Effector memory CD8-positive, alpha-beta T cell (primary cell): ENCODE measurements around the gene ZNF385D.
"Not testable (repeated sequence)": the region's sequence is repeated elsewhere in the genome, so short reads cannot be mapped to it uniquely, and the experiment has no call there.

Source experiments
- ATAC-seq: fragments of 150-1000 bp; cut with Tn5 transposase; replicated peaks from 2 replicates; pipeline ENCODE4 v1.10.0; 2021; ENCODE audit warnings: mild to moderate bottlenecking, moderate library complexity
- DNase-seq, 3 experiments: peaks; one replicate each; pipeline ENCODE4 v3.0.0; 2021
- H3K27ac Mint-ChIP-seq, 2 donors: one replicate each; pipeline ENCODE4 v1.8.0; 2022; ENCODE audit warnings: mild to moderate bottlenecking in 2 of 2, mixed read lengths in 2 of 2, moderate library complexity in 2 of 2
- H3K27me3 Mint-ChIP-seq, 2 donors: one replicate each; pipeline ENCODE4 v1.8.0; 2022; ENCODE audit warnings: mixed read lengths in 2 of 2
- H3K36me3 Mint-ChIP-seq: one replicate; pipeline ENCODE4 v1.8.0; 2022; ENCODE audit warnings: mild to moderate bottlenecking, moderate library complexity, mixed read lengths; ENCODE audit not compliant: insufficient read depth
- H3K4me1 Mint-ChIP-seq, 2 donors: one replicate each; pipeline ENCODE4 v1.8.0; 2022; ENCODE audit warnings: low read depth in 2 of 2, mixed read lengths in 2 of 2
- H3K4me3 Mint-ChIP-seq, 2 donors: one replicate each; pipeline ENCODE4 v1.8.0; 2022; ENCODE audit warnings: mild to moderate bottlenecking in 2 of 2, mixed read lengths in 2 of 2, moderate library complexity in 2 of 2
- H3K9me3 Mint-ChIP-seq, 2 donors: one replicate each; pipeline ENCODE4 v1.8.0; 2022; ENCODE audit warnings: mixed read lengths in 2 of 2

ZNF385D gene

GRCh38 chr3:21490671-21491070 is 260.3 kb downstream of the ZNF385D start:
- not testable (repeated sequence) for ATAC-seq, H3K27ac Mint-ChIP-seq, H3K4me3 Mint-ChIP-seq, H3K36me3 Mint-ChIP-seq, H3K4me1 Mint-ChIP-seq, DNase-seq, H3K27me3 Mint-ChIP-seq
- peaks cover 7 to 14% of the 10 kb centered on the region in 2 donors for H3K9me3 Mint-ChIP-seq

- Mint-ChIP-seq H3K27ac (no peak overlapping the region), H3K27me3 (no peaks in the 10 kb centered on the region), H3K36me3 (peaks cover 3% of the 10 kb centered on the region), H3K9me3 (peaks cover 5 to 7% of the 10 kb centered on the region in 2 donors), H3K4me1 (no peaks in the 10 kb centered on the region), H3K4me3 (no peak overlapping the region)
- ATAC-seq (no peak), DNase-seq (no peak)
Observed at GRCh38 chr3:21487520-21487919, 263.5 kb downstream of the ZNF385D start.

- H3K4me3 Mint-ChIP-seq, DNase-seq, H3K27me3 Mint-ChIP-seq, H3K36me3 Mint-ChIP-seq, ATAC-seq, H3K27ac Mint-ChIP-seq, H3K9me3 Mint-ChIP-seq, H3K4me1 Mint-ChIP-seq: not testable (repeated sequence)
Observed at GRCh38 chr3:21486024-21486935, 264.7 kb downstream of the ZNF385D start.

- ATAC-seq (no peak), DNase-seq (no peak)
- H3K27ac Mint-ChIP-seq, result no peak overlapping the region
- peaks cover 0 to 6% of the 10 kb centered on the region in 2 donors for H3K9me3 Mint-ChIP-seq
- H3K36me3 Mint-ChIP-seq, result no peaks in the 10 kb centered on the region
- no peak overlapping the region for H3K4me3 Mint-ChIP-seq
- H3K27me3 Mint-ChIP-seq, result no peaks in the 10 kb centered on the region
- H3K4me1 Mint-ChIP-seq, result no peaks in the 10 kb centered on the region
Observed at GRCh38 chr3:21484828-21485144, 266.2 kb downstream of the ZNF385D start.

GRCh38 chr3:21484057-21484827 is 266.8 kb downstream of the ZNF385D start:
- Mint-ChIP-seq H3K4me1 (no peaks in the 10 kb centered on the region), H3K27ac (no peak overlapping the region), H3K27me3 (no peaks in the 10 kb centered on the region), H3K9me3 (peaks cover 0 to 5% of the 10 kb centered on the region in 2 donors), H3K36me3 (no peaks in the 10 kb centered on the region), H3K4me3 (no peak overlapping the region)
- DNase-seq (no peak), ATAC-seq (no peak)

- ATAC-seq (no peak), DNase-seq (no peak)
- no peak overlapping the region for H3K27ac Mint-ChIP-seq
- no peak overlapping the region for H3K4me3 Mint-ChIP-seq
- no peaks in the 10 kb centered on the region for H3K27me3 Mint-ChIP-seq
- H3K36me3 Mint-ChIP-seq, result no peaks in the 10 kb centered on the region
- peaks cover 3 to 9% of the 10 kb centered on the region in 2 donors for H3K9me3 Mint-ChIP-seq
- H3K4me1 Mint-ChIP-seq, result no peaks in the 10 kb centered on the region
Observed at GRCh38 chr3:21481991-21482390, 269.0 kb downstream of the ZNF385D start.

GRCh38 chr3:21477541-21478288 is 273.3 kb downstream of the ZNF385D start:
- DNase-seq (no peak), ATAC-seq (no peak)
- H3K4me3 Mint-ChIP-seq, result no peak overlapping the region
- peaks cover 6 to 20% of the 10 kb centered on the region in 2 donors for H3K9me3 Mint-ChIP-seq
- no peaks in the 10 kb centered on the region for H3K27me3 Mint-ChIP-seq
- H3K36me3 Mint-ChIP-seq, result no peaks in the 10 kb centered on the region
- H3K4me1 Mint-ChIP-seq, result no peaks in the 10 kb centered on the region
- no peak overlapping the region for H3K27ac Mint-ChIP-seq

GRCh38 chr3:21466476-21466875 is 284.5 kb downstream of the ZNF385D start:
- Mint-ChIP-seq H3K36me3 (no peaks in the 10 kb centered on the region), H3K4me1 (no peaks in the 10 kb centered on the region), H3K4me3 (no peak overlapping the region), H3K27ac (no peak overlapping the region), H3K27me3 (no peaks in the 10 kb centered on the region), H3K9me3 (peaks cover 7 to 22% of the 10 kb centered on the region in 2 donors)
- no peak for ATAC-seq
- no peak for DNase-seq

GRCh38 chr3:21464746-21465145 is 286.3 kb downstream of the ZNF385D start:
- no peaks in the 10 kb centered on the region for H3K4me1 Mint-ChIP-seq
- ATAC-seq (no peak), DNase-seq (no peak)
- no peaks in the 10 kb centered on the region for H3K36me3 Mint-ChIP-seq
- no peak overlapping the region for H3K4me3 Mint-ChIP-seq
- H3K27ac Mint-ChIP-seq, result no peak overlapping the region
- H3K27me3 Mint-ChIP-seq, result no peaks in the 10 kb centered on the region
- peaks cover 6 to 16% of the 10 kb centered on the region in 2 donors for H3K9me3 Mint-ChIP-seq

- ATAC-seq (no peak), DNase-seq (no peak)
- H3K27me3 Mint-ChIP-seq, result no peaks in the 10 kb centered on the region
Observed at GRCh38 chr3:21463319-21463718, 287.7 kb downstream of the ZNF385D start.

GRCh38 chr3:21462141-21462540 is 288.9 kb downstream of the ZNF385D start:
- H3K4me3 Mint-ChIP-seq, result no peak overlapping the region
- peaks cover 4 to 27% of the 10 kb centered on the region in 2 donors for H3K9me3 Mint-ChIP-seq
- H3K27me3 Mint-ChIP-seq, result no peaks in the 10 kb centered on the region
- no peaks in the 10 kb centered on the region for H3K4me1 Mint-ChIP-seq
- H3K36me3 Mint-ChIP-seq, result no peaks in the 10 kb centered on the region
- ATAC-seq, result no peak
- DNase-seq, result no peak
- H3K27ac Mint-ChIP-seq, result no peak overlapping the region

More at GRCh38 chr3:21463319-21463718, 287.7 kb downstream of the ZNF385D start:
- H3K36me3 Mint-ChIP-seq, result no peaks in the 10 kb centered on the region
- H3K4me3 Mint-ChIP-seq, result no peak overlapping the region
- H3K9me3 Mint-ChIP-seq, result peaks cover 7 to 22% of the 10 kb centered on the region in 2 donors
- H3K4me1 Mint-ChIP-seq, result no peaks in the 10 kb centered on the region
- no peak overlapping the region for H3K27ac Mint-ChIP-seq

- Mint-ChIP-seq H3K27ac (no peak overlapping the region), H3K4me3 (no peak overlapping the region), H3K4me1 (no peaks in the 10 kb centered on the region), H3K9me3 (peaks cover 4 to 11% of the 10 kb centered on the region in 2 donors), H3K36me3 (no peaks in the 10 kb centered on the region), H3K27me3 (no peaks in the 10 kb centered on the region)
- ATAC-seq (no peak), DNase-seq (no peak)
Observed at GRCh38 chr3:21457084-21457483, 293.9 kb downstream of the ZNF385D start.

GRCh38 chr3:21449738-21450137 is 301.3 kb downstream of the ZNF385D start:
- ATAC-seq (no peak), DNase-seq (no peak)
- H3K9me3 Mint-ChIP-seq, result peaks cover 0 to 4% of the 10 kb centered on the region in 2 donors
- H3K36me3 Mint-ChIP-seq, result no peaks in the 10 kb centered on the region
- no peaks in the 10 kb centered on the region for H3K27me3 Mint-ChIP-seq
- H3K27ac Mint-ChIP-seq, result no peak overlapping the region
- no peak overlapping the region for H3K4me3 Mint-ChIP-seq
- no peaks in the 10 kb centered on the region for H3K4me1 Mint-ChIP-seq
